Occipital lobe (tissue), 2 donors: ENCODE results near the gene NFATC1. TPM values are rescaled to one million over a fixed set of nuclear protein-coding genes. Genes with fewer than 3 reads are reported as not detected.

Experiments
- DNase-seq: peaks from one replicate; lab custom pipeline; 2025; lab: John Stamatoyannopoulos, UW
- total RNA-seq: library from RNA; depleted of rRNA; stranded (reverse); fragments of >200 nt; gene quantifications from one replicate; pipeline ENCODE4 v1.2.3, GENCODE V29; 2014

The NFATC1 gene
- total RNA-seq, 1 donor from 2014 or later: 0.16 TPM

DNA sequence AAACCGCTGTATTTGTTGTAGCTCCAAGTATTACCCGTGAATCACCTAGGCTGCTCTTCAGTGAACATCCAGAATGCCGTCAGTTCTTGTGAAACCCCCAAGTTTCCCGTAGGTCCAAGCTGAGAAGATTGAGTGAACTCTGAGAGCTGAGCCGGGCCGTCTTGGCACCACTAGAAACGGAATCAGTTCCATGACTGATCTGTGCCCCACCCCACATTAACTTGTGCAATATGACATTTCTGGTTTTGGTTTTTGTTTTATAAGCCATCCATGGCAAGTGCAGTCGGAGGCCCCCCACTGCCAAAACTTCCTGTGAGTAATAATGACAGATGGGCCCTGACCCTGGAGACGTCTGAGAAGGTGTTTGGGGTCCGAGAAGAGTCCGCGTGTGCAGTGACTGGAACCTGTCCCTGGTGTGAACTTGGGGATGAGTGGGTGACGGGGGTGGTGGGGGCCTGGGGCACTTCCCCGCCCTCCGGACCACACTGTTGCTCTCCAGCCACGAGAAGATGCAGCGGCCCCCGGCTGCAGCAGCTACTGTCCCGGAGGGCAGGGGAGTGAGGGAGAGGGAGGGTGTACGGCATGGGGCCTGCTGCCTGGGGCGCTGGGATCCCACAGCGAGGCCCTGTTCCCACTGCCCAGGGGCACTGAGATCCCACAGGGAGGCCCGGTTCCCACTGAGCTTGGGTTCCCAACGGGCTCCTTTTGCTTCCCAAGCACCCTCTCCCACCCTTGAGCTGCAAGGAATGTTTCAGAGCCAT is 26.5 kb downstream of the NFATC1 start:
- DNase-seq: no peak

GRCh38 chr18:79422783-79423165 is 27.0 kb downstream of the NFATC1 start:
- no peak for DNase-seq

- no peak for DNase-seq
Observed at GRCh38 chr18:79423211-79424007, 27.7 kb downstream of the NFATC1 start.

DNA sequence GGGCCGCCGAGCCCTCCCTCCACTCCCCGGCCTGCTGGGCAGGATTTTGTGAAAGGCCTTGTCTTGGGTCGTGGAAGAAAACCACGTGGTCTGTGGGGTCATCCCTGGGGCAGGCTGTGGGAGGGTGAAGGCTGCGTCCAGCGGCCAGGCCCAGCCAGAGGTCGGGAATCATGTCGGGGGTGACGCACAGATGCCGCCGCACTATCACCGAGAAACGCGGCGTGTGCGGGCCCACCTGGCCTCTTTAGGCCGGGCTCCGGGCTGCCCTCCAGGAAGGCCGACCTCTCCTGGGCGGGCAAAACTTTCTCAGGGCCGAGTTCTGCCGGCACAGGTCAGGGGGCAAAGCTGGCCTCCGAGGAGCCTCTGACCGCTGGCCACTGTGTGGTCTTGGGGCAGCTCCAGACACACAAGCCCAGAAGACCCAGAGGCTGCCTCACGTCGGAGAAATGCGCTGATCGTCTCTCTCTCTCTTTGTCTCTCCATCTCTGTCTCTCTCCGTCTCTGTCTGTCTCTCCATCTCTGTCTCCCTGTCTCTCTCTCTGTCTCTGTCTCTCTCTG is 28.4 kb downstream of the NFATC1 start:
- DNase-seq: no peak

DNA sequence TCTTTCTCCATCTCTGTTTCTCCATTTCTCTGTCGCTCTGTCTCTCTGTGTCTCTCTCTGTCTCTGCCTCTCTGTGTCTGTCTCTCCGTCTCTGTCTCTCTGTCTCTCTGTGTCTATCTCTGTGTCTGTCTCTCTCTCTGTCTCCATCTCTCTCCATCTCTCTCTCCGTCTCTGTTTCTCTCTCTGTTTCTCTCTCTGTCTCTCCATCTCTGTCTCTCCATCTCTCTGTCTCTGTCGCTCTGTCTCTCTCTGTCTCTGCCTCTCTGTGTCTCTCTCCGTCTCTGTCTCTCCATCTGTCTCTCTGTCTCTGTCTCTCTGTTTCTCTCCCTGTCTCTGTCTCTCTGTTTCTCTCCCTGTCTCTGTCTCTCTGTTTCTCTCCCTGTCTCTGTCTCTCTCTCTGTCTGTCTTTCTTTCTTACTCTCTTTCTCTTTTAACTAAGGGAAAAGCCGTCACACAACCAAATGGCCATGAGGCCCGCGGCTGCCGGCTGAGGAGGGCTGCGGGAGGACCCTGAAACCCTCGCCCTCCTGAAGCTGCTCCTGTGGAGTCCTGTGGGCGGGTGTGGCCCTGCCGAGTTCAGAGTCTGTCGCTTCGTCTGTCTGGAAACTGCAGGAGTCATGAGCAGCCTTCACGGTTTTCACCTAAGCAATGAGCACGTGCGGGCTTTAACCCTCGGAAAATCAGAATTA is 29.3 kb downstream of the NFATC1 start:
- DNase-seq: no peak

DNA sequence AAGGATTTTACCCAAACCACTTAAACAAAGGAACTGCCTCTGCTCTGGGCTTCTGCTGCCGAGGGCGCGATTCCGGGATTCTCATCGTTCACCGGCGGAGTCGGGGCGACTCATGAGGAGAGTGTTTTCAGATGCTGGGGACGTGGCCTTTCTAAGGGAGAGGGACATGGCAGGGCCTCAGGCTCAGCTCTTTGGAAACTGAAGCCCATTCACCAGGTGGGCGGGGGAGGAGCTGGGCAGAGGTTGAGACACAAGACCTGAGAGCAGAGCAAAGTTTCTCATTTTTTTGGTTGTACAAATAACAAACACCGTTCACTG is 29.8 kb downstream of the NFATC1 start:
- no peak for DNase-seq

DNA sequence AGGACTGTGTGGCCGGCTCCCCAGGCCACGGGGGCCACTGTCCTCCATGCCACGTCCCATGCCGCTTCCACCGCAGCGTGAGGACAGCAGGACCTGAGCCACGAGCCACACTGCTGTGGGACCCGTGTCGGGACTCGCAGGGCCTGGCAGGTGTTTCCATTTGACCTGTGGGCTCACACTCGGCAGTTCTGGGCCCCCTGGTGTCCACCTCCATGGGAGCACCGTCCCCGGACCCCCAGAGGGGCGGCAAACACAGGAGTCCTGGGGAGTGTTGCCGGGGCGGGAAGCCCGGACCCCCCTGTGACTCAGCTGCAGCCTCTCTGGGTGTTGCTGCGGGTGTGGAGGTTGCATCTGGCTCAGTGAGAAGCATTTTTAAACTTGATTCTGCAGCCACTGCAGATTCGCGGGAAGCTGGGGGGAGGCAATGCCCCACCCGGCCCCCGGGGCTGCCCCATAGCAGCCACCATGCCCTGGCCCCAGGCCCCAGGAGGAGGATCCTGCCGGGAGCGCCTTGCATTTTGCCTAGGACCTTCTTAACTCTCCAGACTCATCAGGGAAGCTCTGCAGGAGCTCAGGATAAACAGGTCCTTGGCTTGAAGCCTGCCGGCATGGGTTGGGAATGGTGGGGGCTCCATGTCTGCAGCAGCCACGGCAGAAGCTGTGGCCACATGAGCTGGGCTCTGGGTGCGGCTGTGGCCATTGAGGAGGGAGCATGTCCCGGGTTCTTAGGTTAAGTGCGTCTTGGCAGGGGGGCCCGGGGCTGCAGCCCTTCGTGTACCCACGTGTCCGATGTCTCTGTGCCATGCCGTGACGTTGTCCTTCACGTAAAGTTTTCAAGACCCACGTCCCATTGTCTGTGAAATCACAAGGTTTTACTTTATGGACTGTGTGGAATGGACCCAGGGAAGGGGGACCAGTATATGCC is 30.9 kb downstream of the NFATC1 start:
- no peak for DNase-seq

DNA sequence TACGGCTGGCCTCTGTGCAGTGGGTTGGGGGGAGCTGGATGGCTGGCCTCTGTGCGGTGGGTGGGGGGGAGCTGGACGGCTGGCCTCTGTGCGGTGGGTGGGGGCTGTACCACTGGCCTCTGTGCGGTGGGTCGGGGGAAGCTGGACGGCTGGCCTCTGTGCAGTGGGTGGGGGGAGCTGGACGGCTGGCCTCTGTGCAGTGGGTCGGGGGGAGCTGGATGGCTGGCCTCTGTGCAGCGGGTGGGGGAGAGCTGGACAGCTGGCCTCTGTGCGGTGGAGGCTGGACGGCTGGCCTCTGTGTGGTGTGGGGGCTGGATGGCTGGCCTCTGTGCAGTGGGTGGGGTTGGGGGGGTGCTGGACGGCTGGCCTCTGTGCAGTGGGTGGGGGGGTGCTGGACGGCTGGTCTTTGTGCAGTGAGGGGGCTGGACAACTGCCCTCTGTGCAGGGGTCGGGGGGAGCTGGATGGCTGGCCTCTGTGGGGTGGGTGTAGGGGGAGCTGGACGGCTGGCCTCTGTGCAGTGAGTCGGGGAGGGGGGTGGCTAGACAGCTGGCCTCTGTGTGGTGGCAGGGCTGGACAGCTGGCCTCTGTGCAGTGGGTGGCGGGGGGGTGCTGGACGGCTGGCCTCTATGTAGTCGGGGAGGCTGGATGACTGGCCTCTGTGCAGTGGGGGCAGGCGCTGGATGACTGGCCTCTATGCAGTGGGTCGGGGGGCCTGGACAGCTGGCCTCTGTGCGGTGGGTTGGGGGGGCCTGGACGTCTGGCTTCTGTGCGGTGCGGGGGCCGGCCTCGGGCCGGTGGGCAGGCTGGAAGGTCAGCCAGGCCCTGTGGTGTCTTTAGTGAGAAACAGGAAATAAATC is 31.9 kb downstream of the NFATC1 start:
- DNase-seq: no peak

DNA sequence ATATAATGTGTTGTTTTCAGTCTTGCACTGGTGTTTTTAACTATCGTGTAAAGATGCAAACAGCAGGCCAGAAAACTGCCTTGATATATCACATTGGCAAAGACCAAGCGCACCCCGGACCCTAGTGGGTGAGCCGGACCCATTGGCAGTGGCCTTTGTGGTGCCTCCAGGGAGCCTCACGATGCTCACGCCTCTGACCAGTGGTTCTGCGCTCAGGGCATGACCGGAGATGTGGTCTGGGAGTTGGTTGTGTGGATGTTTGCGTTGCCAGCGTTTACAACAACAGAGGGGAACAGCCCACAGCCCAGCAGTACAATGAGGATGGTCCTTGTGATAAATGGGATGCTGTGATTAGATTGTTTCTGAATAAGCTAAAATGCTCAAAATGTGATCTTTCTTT is 32.6 kb downstream of the NFATC1 start:
- DNase-seq: no peak

- DNase-seq: no peak
Observed at GRCh38 chr18:79429381-79429780, 33.7 kb downstream of the NFATC1 start.

DNA sequence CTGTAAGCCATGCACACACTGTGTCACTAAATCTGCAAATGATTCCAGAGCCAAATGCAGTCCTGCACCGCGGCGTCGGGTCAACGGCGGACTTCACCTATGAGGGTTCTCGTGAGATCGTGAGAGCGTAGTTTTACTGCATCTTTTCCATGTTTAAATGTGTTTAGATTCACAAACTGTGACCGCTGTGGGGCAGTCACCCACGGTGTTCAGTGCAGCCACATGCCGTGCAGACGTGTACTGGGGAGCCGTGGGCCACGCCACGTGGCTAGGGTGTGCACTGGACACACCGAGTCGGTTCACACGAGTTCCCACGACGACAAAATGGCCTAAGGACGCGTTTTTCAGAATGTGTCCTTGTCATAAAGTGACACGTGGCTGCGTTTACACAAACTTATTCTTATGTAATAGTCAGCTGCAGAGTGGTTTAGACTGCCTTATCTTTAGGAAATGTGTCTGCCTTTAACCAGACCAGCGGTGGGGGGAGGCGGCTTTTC is 34.1 kb downstream of the NFATC1 start:
- no peak for DNase-seq

- DNase-seq: no peak
Observed at GRCh38 chr18:79432376-79433120, 36.8 kb downstream of the NFATC1 start.

- DNase-seq: no peak
Observed at GRCh38 chr18:79433431-79433830, 37.7 kb downstream of the NFATC1 start.

GRCh38 chr18:79434607-79435401 is 39.1 kb downstream of the NFATC1 start:
- DNase-seq: no peak

- DNase-seq: no peak
Observed at GRCh38 chr18:79436556-79437275, 41.0 kb downstream of the NFATC1 start.

DNA sequence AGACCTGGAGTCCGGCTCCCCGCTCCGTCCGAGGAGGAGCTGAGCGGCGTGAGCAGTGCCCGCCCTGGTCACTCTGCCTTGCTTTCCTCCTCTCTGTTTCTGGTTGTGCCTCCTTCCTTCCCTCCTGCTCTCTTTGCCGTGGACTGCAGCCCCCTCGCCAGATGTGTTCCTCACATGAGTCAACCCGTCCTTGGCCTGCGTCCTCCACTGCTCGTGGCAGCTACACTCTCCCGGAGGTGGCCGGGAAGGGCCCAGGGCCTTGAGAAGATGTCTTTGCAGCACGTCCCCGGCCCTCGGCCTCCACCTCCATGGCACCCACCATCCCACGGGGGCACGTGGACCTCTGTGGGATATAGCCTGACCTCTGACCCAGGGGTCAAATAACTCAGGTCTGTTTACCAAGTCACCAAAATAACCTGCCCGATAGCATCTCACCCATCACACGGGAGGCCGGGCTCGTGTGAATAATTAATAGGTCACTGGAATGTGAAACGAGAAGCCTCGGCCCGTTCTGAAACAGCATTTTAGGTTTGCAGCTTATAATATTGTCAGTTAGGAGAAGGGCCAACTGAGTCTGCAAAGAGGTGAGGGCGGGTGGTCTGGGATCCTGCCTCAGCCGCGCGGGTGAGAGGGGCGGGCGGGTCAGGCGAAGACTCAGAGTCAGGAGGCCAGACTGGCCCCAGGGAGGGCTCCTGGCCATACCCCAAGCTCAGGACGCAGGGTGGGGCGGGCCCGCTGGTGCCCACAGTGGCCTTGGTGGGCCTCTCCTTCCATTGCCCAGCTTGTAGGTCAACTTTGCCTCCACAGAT is 42.6 kb downstream of the NFATC1 start:
- no peak for DNase-seq
